Activated CD4-positive, alpha-beta T cell treated with anti-CD3 and anti-CD28 coated beads, Interleukin-2, amount 10 ng/mL, durations not matched to agents 24 days and 14 days (primary cell): ENCODE data around the gene GPR26. TPM values are rescaled to one million over a fixed set of nuclear protein-coding genes. Genes with fewer than 3 reads are reported as not detected.

Experiments
- DNase-seq: peaks from one replicate; pipeline ENCODE4 v3.0.0; 2022
- H3K27ac Mint-ChIP-seq: one replicate; pipeline ENCODE4 v1.8.0; 2022; ENCODE audit warnings: mild to moderate bottlenecking, mixed read lengths
- H3K27me3 Mint-ChIP-seq: one replicate; pipeline ENCODE4 v1.8.0; 2022; ENCODE audit warnings: mixed read lengths
- H3K36me3 Mint-ChIP-seq: one replicate; pipeline ENCODE4 v1.8.0; 2022; ENCODE audit warnings: low read depth, mild to moderate bottlenecking, mixed read lengths
- H3K4me1 Mint-ChIP-seq: one replicate; pipeline ENCODE4 v1.8.0; 2021; ENCODE audit warnings: mixed read lengths
- H3K4me3 Mint-ChIP-seq: one replicate; pipeline ENCODE4 v1.8.0; 2022; ENCODE audit warnings: mild to moderate bottlenecking, moderate library complexity, mixed read lengths
- H3K9me3 Mint-ChIP-seq: one replicate; pipeline ENCODE4 v1.8.0; 2021; ENCODE audit warnings: mixed read lengths
- intact Hi-C: fragments of 100-400 bp; cut with micrococcal nuclease; formaldehyde crosslinking; loops from one replicate; pipeline ENCODE4 v1.15.1; 2023
- total RNA-seq: library from RNA; stranded (reverse); gene quantifications from 2 replicates; pipeline ENCODE4 v1.2.3, GENCODE V29; 2022

GPR26 gene
- total RNA-seq, 1 donor from 2014 or later: not detected

- no peak for DNase-seq
- no peaks in the 10 kb centered on the region for H3K36me3 Mint-ChIP-seq
- no peaks in the 10 kb centered on the region for H3K4me1 Mint-ChIP-seq
- no peak overlapping the region for H3K4me3 Mint-ChIP-seq
- intact Hi-C loops: no loop called here
- no peaks in the 10 kb centered on the region for H3K9me3 Mint-ChIP-seq
- H3K27ac Mint-ChIP-seq: no peak overlapping the region
- H3K27me3 Mint-ChIP-seq: peaks cover 11% of the 10 kb centered on the region
Observed at GRCh38 chr10:123665491-123666286, 466 bp upstream of the GPR26 start.

DNA sequence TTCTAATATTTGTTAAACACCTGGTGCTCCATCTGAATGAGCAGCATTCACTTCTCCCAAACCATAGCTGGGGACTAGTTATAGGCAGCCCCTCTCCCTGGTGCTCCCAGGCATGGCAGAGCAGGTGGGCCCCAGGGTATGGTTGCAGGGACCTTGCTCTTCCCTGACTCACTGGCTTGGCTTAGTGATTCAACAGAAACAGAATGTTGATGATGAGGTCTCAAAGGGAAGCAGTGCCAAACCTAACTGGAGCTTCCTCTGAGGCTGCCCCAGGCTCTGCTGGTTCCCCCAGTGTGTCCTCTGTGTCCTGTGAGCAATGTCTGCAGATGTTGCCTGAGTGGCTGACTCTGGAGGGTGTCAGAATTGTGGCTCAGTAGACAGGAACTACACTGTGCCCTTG is 3.7 kb downstream of the GPR26 start:
- H3K27me3 Mint-ChIP-seq: peaks cover 11% of the 10 kb centered on the region
- H3K4me3 Mint-ChIP-seq: no peak overlapping the region
- DNase-seq: no peak
- intact Hi-C loops: no loop called here
- H3K9me3 Mint-ChIP-seq: no peaks in the 10 kb centered on the region
- no peaks in the 10 kb centered on the region for H3K36me3 Mint-ChIP-seq
- H3K4me1 Mint-ChIP-seq: no peaks in the 10 kb centered on the region
- H3K27ac Mint-ChIP-seq: no peak overlapping the region

DNA sequence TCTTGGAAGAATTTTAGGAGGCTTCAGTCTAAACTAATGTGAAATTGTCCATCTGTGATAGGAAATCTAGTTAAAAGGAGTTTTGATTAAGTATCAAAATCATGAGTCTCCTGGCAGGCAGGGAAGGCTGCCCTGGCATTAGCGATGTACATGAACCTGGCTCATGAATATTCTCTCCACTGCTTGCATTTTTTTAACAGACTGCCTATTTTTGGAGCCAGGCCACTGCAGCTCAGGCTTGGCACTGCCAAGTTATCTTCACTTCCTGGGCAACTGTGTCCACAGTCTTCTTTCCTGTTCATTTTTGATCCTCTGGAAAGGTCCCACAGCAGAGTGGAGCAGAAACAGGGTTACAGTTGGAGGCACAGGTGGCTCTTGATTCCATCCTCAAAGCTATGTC is 7.0 kb downstream of the GPR26 start:
- Mint-ChIP-seq H3K9me3 (no peaks in the 10 kb centered on the region), H3K4me3 (no peak overlapping the region), H3K27ac (no peak overlapping the region), H3K27me3 (no peaks in the 10 kb centered on the region), H3K36me3 (no peaks in the 10 kb centered on the region), H3K4me1 (no peaks in the 10 kb centered on the region)
- DNase-seq: no peak
- intact Hi-C loops: no loop called here

DNA sequence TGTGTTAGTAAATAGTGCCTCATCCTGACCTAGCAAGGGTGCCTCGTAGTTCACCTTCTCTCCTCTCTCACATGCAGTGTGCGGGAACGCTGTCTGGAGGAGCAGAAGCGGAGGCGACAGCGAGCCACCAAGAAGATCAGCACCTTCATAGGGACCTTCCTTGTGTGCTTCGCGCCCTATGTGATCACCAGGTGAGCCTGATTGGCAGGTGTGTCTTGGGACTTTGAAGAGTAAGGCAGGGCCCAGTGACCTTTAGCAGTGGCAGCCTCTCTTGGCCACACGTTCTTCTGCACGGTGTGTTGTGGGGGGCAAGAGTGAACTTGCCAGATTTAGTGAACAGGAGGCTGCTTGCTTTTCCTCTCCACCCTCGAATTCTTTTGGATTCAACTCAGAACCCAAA is 8.6 kb downstream of the GPR26 start:
- Mint-ChIP-seq H3K9me3 (no peaks in the 10 kb centered on the region), H3K36me3 (no peaks in the 10 kb centered on the region), H3K4me3 (no peak overlapping the region), H3K27ac (no peak overlapping the region), H3K27me3 (no peaks in the 10 kb centered on the region), H3K4me1 (no peaks in the 10 kb centered on the region)
- intact Hi-C loops: no loop called here
- no peak for DNase-seq

DNA sequence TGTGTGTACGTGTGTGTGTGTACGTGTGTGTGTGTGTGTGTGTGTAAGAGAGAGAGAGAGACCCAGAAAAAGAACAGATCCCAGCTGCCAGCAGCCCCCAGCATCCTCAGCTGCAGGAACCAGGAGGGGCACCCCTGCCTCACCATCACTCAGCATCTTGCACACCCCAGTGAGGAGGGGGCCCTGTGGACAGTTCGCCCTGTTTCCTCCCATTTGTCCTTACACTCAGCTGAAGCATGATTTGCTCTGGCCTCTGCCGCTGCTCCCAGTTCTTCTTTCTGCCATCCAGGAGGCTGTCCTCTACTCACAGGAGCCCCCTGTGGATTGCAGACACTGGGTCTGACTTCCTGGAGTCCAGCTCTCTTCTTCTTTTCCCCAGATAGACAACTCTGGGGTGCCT is 9.7 kb downstream of the GPR26 start:
- no peaks in the 10 kb centered on the region for H3K27me3 Mint-ChIP-seq
- no peaks in the 10 kb centered on the region for H3K9me3 Mint-ChIP-seq
- DNase-seq: no peak
- H3K27ac Mint-ChIP-seq: no peak overlapping the region
- H3K4me1 Mint-ChIP-seq: no peaks in the 10 kb centered on the region
- intact Hi-C loops: no loop called here
- no peak overlapping the region for H3K4me3 Mint-ChIP-seq
- H3K36me3 Mint-ChIP-seq: no peaks in the 10 kb centered on the region

GRCh38 chr10:123677556-123677955 is 11.4 kb downstream of the GPR26 start:
- no peaks in the 10 kb centered on the region for H3K36me3 Mint-ChIP-seq
- no peaks in the 10 kb centered on the region for H3K9me3 Mint-ChIP-seq
- no peak overlapping the region for H3K4me3 Mint-ChIP-seq
- H3K27ac Mint-ChIP-seq: no peak overlapping the region
- no peaks in the 10 kb centered on the region for H3K27me3 Mint-ChIP-seq
- no peak for DNase-seq
- no peaks in the 10 kb centered on the region for H3K4me1 Mint-ChIP-seq
- intact Hi-C loops: no loop called here

- intact Hi-C loops: no loop called here
- H3K9me3 Mint-ChIP-seq: no peaks in the 10 kb centered on the region
- H3K4me3 Mint-ChIP-seq: no peak overlapping the region
- DNase-seq: no peak
- no peaks in the 10 kb centered on the region for H3K36me3 Mint-ChIP-seq
- no peaks in the 10 kb centered on the region for H3K4me1 Mint-ChIP-seq
- no peak overlapping the region for H3K27ac Mint-ChIP-seq
- H3K27me3 Mint-ChIP-seq: no peaks in the 10 kb centered on the region
Observed at GRCh38 chr10:123678376-123678775, 12.2 kb downstream of the GPR26 start.

DNA sequence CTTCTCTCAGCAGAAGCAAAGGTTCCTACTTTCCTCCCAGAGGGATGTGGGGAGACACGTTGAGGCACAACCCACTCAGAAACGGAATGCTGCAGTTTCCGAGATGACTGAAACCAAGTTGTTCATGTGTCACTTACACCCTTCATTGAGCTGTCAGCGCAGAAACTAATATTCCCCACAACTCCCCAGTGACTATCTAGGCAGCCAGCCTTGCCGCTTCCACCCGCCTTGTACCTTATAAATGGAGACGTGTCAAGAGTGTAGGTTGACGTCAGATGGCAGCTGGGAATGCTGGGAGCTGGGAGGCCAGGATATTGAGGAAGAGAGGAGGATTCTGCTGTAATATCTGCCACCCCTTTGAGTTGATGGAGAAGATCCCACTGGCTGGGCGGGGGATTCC is 15.1 kb downstream of the GPR26 start:
- no peak for DNase-seq
- Mint-ChIP-seq H3K9me3 (no peaks in the 10 kb centered on the region), H3K27me3 (no peaks in the 10 kb centered on the region), H3K36me3 (no peaks in the 10 kb centered on the region), H3K4me1 (no peaks in the 10 kb centered on the region), H3K4me3 (no peak overlapping the region), H3K27ac (no peak overlapping the region)
- intact Hi-C loops: no loop called here

DNA sequence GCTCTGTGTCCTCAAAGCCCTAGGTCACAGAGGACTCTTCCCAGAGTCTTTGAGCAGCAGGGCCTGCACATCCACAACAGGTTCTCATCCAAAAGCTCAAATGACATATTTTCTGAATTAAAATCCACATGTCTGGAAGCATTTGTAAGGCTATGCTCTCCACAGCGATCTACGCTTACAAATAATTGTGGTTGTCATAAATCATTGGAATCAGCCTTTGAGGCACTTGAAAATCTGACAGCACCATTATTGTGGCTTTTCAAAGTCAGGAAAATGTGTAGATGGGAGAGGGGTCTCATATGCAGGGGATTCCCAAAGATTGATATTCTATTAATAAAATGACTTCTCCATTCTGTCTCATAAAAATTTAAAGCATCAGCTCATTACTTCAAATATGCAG is 16.3 kb downstream of the GPR26 start:
- DNase-seq: no peak
- no peak overlapping the region for H3K4me3 Mint-ChIP-seq
- no peaks in the 10 kb centered on the region for H3K36me3 Mint-ChIP-seq
- H3K27me3 Mint-ChIP-seq: no peaks in the 10 kb centered on the region
- intact Hi-C loops: no loop called here
- H3K9me3 Mint-ChIP-seq: no peaks in the 10 kb centered on the region
- H3K27ac Mint-ChIP-seq: no peak overlapping the region
- no peaks in the 10 kb centered on the region for H3K4me1 Mint-ChIP-seq

- Mint-ChIP-seq H3K36me3 (no peaks in the 10 kb centered on the region), H3K4me3 (no peak overlapping the region), H3K27me3 (no peaks in the 10 kb centered on the region), H3K4me1 (no peaks in the 10 kb centered on the region), H3K9me3 (no peaks in the 10 kb centered on the region), H3K27ac (no peak overlapping the region)
- DNase-seq: no peak
- intact Hi-C loops: no loop called here
Observed at GRCh38 chr10:123683459-123683858, 17.3 kb downstream of the GPR26 start.

DNA sequence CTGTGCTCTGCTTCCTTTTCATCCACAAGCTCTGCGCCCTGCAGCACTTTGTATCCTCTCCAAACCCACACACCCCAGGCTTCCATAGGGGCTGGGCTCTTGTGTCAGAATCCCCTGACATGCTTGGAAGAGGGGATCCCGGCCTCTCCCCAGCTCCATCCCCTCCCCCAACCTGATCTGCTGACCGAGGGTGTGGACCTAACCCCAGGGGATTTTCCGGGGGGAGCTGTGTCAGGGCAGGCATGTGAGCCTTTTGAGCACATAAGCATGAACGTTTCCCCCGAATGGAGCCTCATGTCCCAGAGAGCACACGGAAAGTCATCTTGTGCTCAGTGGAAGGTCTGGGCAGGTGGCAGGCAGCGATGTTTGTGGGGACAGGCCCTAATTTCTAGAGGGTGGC is 17.7 kb downstream of the GPR26 start:
- Mint-ChIP-seq H3K4me1 (no peaks in the 10 kb centered on the region), H3K9me3 (no peaks in the 10 kb centered on the region), H3K36me3 (no peaks in the 10 kb centered on the region), H3K4me3 (no peak overlapping the region), H3K27ac (no peak overlapping the region), H3K27me3 (no peaks in the 10 kb centered on the region)
- no peak for DNase-seq
- intact Hi-C loops: no loop called here

GRCh38 chr10:123685260-123685659 is 19.1 kb downstream of the GPR26 start:
- Mint-ChIP-seq H3K36me3 (no peaks in the 10 kb centered on the region), H3K4me1 (no peaks in the 10 kb centered on the region), H3K27me3 (no peaks in the 10 kb centered on the region), H3K27ac (no peak overlapping the region), H3K9me3 (no peaks in the 10 kb centered on the region), H3K4me3 (no peak overlapping the region)
- intact Hi-C loops: no loop called here
- DNase-seq: no peak

GRCh38 chr10:123687758-123688157 is 21.6 kb downstream of the GPR26 start:
- intact Hi-C loops: no loop called here
- Mint-ChIP-seq H3K4me3 (no peak overlapping the region), H3K4me1 (no peaks in the 10 kb centered on the region), H3K27ac (no peak overlapping the region), H3K27me3 (no peaks in the 10 kb centered on the region), H3K36me3 (no peaks in the 10 kb centered on the region), H3K9me3 (no peaks in the 10 kb centered on the region)
- DNase-seq: no peak

DNA sequence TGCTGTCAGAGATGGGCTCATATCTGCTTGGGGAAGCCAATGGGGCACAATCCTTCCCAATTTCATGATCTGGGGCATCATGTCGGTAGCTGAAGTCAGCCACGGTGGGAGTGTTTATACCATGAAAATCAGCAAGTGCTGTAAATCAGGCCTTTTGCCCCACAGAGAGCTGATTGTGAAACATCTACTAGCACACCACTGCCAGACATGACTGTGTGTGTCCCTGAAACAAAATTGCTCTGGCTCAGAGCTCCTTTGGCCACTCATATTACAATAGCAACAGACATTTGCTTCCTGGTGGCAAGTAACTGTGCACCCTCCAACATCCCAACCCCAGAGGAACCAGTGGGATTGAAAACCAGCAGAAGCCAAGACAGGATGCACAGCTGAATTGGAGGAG is 23.7 kb downstream of the GPR26 start:
- H3K36me3 Mint-ChIP-seq: no peaks in the 10 kb centered on the region
- H3K4me3 Mint-ChIP-seq: no peak overlapping the region
- no peaks in the 10 kb centered on the region for H3K9me3 Mint-ChIP-seq
- no peaks in the 10 kb centered on the region for H3K4me1 Mint-ChIP-seq
- no peak for DNase-seq
- intact Hi-C loops: no loop called here
- no peaks in the 10 kb centered on the region for H3K27me3 Mint-ChIP-seq
- no peak overlapping the region for H3K27ac Mint-ChIP-seq

- no peak overlapping the region for H3K27ac Mint-ChIP-seq
- H3K36me3 Mint-ChIP-seq: no peaks in the 10 kb centered on the region
- intact Hi-C loops: no loop called here
- no peaks in the 10 kb centered on the region for H3K9me3 Mint-ChIP-seq
- H3K4me1 Mint-ChIP-seq: no peaks in the 10 kb centered on the region
- no peak overlapping the region for H3K4me3 Mint-ChIP-seq
- H3K27me3 Mint-ChIP-seq: no peaks in the 10 kb centered on the region
- DNase-seq: no peak
Observed at GRCh38 chr10:123703195-123703790, 37.1 kb downstream of the GPR26 start.
